Measurements from ENCODE around the gene FUT8.

DNA sequence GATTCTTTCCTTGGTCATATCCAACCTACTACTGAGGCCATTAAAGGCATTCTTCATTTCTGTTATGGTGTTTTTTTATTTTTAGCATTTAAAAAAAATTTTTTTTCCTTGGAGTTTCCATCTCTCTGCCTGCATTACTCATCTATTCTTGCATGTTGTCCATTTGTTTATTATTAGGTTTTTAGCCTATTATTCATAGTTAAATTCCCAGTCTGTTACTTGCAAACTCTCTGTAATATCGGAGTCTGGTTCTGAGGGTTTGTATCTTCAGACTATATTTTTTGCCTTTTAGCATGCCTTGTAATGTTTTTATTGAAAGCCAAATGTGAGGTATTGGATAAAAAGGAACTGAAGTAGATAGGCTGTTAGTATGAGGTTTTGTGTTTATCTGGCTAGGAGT, 284.3 kb downstream of the FUT8 start:
- TF ChIP-seq, protein P1, sequence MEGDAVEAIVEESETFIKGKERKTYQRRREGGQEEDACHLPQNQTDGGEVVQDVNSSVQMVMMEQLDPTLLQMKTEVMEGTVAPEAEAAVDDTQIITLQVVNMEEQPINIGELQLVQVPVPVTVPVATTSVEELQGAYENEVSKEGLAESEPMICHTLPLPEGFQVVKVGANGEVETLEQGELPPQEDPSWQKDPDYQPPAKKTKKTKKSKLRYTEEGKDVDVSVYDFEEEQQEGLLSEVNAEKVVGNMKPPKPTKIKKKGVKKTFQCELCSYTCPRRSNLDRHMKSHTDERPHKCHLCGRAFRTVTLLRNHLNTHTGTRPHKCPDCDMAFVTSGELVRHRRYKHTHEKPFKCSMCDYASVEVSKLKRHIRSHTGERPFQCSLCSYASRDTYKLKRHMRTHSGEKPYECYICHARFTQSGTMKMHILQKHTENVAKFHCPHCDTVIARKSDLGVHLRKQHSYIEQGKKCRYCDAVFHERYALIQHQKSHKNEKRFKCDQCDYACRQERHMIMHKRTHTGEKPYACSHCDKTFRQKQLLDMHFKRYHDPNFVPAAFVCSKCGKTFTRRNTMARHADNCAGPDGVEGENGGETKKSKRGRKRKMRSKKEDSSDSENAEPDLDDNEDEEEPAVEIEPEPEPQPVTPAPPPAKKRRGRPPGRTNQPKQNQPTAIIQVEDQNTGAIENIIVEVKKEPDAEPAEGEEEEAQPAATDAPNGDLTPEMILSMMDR (IDR thresholded peaks at IDR 0.05): no peak
- TF ChIP-seq POLR2A (IDR thresholded peaks at IDR 0.05) (no peak), POLR2AphosphoS5 (IDR thresholded peaks at IDR 0.05) (no peak), EP300 (IDR thresholded peaks at IDR 0.05) (no peak)

All from suprapubic skin (tissue), 4 donors.